H1 (cell line): ENCODE measurements around the gene HOXB6.

Experiments
- KDM5A ChIP-seq: fragments of 200-600 bp; IDR thresholded peaks from 2 replicates; pipeline ENCODE4 v1.7.1; 2012; ENCODE audit warnings: mild to moderate bottlenecking, low read length, inconsistent platforms, mixed read lengths
- POLR2A ChIP-seq, 2 experiments: IDR thresholded peaks; 1 replicate in 1 of 2; 2 replicates in 1 of 2; pipeline ENCODE4 v1.6.1; 2011; ENCODE audit warnings: low read depth in 2 of 2, low read length in 2 of 2, mild to moderate bottlenecking in 2 of 2; ENCODE audit errors: control extremely low read depth in 1 of 2
- SP2 ChIP-seq: IDR thresholded peaks from 2 replicates; pipeline ENCODE4 v1.6.1; 2012; ENCODE audit warnings: mild to moderate bottlenecking, low read length, inconsistent platforms
- SUZ12 ChIP-seq: fragments of 200-600 bp; sonication (generic); IDR thresholded peaks from 2 replicates; pipeline ENCODE4 v1.6.1; 2012; ENCODE audit warnings: mild to moderate bottlenecking, inconsistent platforms, low read length, moderate library complexity, mixed read lengths
- TF ChIP-seq, protein P1 (sequence below), 3 experiments: IDR thresholded peaks; 1 replicate in 2 of 3; 2 replicates in 1 of 3; pipeline versions ENCODE4 v1.5.1 to v1.6.1; 2011; ENCODE audit warnings: low read length in 3 of 3, mild to moderate bottlenecking in 3 of 3, inconsistent platforms in 2 of 3, low read depth in 1 of 3, moderate library complexity in 1 of 3; ENCODE audit not compliant: insufficient read depth in 1 of 3; ENCODE audit errors: control extremely low read depth in 1 of 3

DNA sequence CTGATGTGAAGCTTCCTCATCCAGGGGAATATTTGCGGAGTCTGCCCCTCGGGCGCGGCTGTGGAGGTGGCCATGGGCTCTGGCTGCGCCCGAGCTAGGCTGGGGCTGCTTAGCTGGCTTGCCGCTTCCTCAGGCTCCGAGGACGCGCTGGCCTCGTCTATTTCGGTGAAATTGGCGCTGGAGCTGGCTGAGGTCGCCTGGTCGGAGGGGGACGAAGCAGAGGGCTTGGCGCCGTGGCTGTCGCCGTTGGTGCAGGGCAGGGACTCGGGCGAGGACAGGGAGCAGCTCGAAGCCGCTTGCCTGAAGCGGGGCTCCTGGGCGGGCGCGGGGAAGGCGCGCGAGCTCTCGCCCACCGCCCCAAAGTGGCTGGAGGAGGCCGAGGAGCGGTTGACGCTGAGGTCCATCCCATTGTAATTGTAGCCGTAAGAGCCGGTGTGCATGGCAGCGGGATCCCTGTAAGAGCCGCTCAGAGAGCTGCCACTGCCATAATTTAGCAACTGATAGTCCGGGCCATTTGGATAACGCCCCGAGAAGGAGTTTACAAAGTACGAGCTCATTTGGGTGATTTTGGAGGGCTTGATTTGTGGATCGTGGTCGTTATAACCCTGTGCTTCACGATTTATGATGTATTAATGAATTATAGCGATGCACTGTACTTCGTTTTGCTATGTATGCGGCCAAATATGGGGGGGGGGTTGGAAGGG, 11.5 kb downstream of the HOXB6 start, which contains the start of gene HOXB5:
- TF ChIP-seq POLR2A (IDR thresholded peaks at IDR 0.05; ENCODE audit: control extremely low read depth in 1 of 2, low read depth in 2 of 2, low read length in 2 of 2) (no peak), KDM5A (no peak), SP2 (no peak), SUZ12 (peak; percentile 86)
- TF ChIP-seq, protein P1, sequence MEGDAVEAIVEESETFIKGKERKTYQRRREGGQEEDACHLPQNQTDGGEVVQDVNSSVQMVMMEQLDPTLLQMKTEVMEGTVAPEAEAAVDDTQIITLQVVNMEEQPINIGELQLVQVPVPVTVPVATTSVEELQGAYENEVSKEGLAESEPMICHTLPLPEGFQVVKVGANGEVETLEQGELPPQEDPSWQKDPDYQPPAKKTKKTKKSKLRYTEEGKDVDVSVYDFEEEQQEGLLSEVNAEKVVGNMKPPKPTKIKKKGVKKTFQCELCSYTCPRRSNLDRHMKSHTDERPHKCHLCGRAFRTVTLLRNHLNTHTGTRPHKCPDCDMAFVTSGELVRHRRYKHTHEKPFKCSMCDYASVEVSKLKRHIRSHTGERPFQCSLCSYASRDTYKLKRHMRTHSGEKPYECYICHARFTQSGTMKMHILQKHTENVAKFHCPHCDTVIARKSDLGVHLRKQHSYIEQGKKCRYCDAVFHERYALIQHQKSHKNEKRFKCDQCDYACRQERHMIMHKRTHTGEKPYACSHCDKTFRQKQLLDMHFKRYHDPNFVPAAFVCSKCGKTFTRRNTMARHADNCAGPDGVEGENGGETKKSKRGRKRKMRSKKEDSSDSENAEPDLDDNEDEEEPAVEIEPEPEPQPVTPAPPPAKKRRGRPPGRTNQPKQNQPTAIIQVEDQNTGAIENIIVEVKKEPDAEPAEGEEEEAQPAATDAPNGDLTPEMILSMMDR (IDR thresholded peaks at IDR 0.05; ENCODE audit: control extremely low read depth in 1 of 3, insufficient read depth in 1 of 3, low read depth in 1 of 3, low read length in 3 of 3): no peak
